WTC11 (cell line): Measurements from ENCODE around the gene CPEB3. TPM values are rescaled to one million over a fixed set of nuclear protein-coding genes. Genes with fewer than 3 reads are reported as not detected.

Source experiments
- ATAC-seq: fragments of 200-7000 bp; cut with Tn5 transposase; 2 replicates; pipeline ENCODE4 v1.10.0; 2021; ENCODE audit warnings: mild to moderate bottlenecking, moderate library complexity
- CTCF ChIA-PET: fragments of 300-600 bp; sonication (Branson Sonifier 250); formaldehyde crosslinking; loops from one replicate; lab custom pipeline; 2021; ENCODE audit warnings: antibody characterized with exemption; lab: Charles Lee
- POLR2A ChIA-PET: fragments of 350-600 bp; sonication (Branson Sonifier 250); formaldehyde crosslinking; loops from one replicate; lab custom pipeline; 2021; ENCODE audit warnings: antibody characterized with exemption; lab: Charles Lee
- DNase-seq: peaks from one replicate; pipeline ENCODE4 v3.0.0; 2021; ENCODE audit warnings: low spot score
- H3K27ac Mint-ChIP-seq: 2 replicates; pipeline ENCODE4 v1.8.0; 2021; ENCODE audit warnings: mixed read lengths
- H3K27me3 Mint-ChIP-seq: 2 replicates; pipeline ENCODE4 v1.8.0; 2021; ENCODE audit warnings: low read depth, mild to moderate bottlenecking, moderate library complexity, mixed read lengths
- H3K36me3 Mint-ChIP-seq: 2 replicates; pipeline ENCODE4 v1.8.0; 2021; ENCODE audit warnings: mixed read lengths
- H3K4me1 Mint-ChIP-seq: 2 replicates; pipeline ENCODE4 v1.8.0; 2022; ENCODE audit warnings: mixed read lengths
- H3K4me3 Mint-ChIP-seq: 2 replicates; pipeline ENCODE4 v1.8.0; 2021; ENCODE audit warnings: mild to moderate bottlenecking, moderate library complexity, mixed read lengths
- H3K9me3 Mint-ChIP-seq: 2 replicates; pipeline ENCODE4 v1.8.0; 2021; ENCODE audit warnings: mixed read lengths
- ARID4B ChIP-seq: sonication (generic); formaldehyde crosslinking; IDR thresholded peaks from 2 replicates; pipeline ENCODE4 v1.8.0; 2023; ENCODE audit warnings: missing genetic modification reagents, mild to moderate bottlenecking, borderline replicate concordance
- ATF2 ChIP-seq: sonication (generic); formaldehyde crosslinking; IDR thresholded peaks from 2 replicates; pipeline ENCODE4 v1.8.1; 2022; ENCODE audit warnings: low read depth, missing genetic modification reagents, borderline replicate concordance
- ELF4 ChIP-seq: sonication (generic); formaldehyde crosslinking; IDR thresholded peaks from 2 replicates; pipeline ENCODE4 v1.8.1; 2022; ENCODE audit warnings: low read depth, mild to moderate bottlenecking, moderate library complexity, missing genetic modification reagents
- ESRRA ChIP-seq: sonication (generic); formaldehyde crosslinking; IDR thresholded peaks from 2 replicates; pipeline ENCODE4 v1.8.1; 2022; ENCODE audit warnings: mild to moderate bottlenecking, missing genetic modification reagents, borderline replicate concordance
- FOXK1 ChIP-seq: sonication (generic); formaldehyde crosslinking; IDR thresholded peaks from 2 replicates; pipeline ENCODE4 v1.8.0; 2022; ENCODE audit warnings: mild to moderate bottlenecking, moderate library complexity, missing genetic modification reagents
- GABPB1 ChIP-seq: sonication (generic); formaldehyde crosslinking; IDR thresholded peaks from 2 replicates; pipeline ENCODE4 v1.8.1; 2023; ENCODE audit warnings: mild to moderate bottlenecking, missing genetic modification reagents
- NR1H2 ChIP-seq: sonication (generic); formaldehyde crosslinking; IDR thresholded peaks from 2 replicates; pipeline ENCODE4 v1.9.0; 2021; ENCODE audit warnings: mild to moderate bottlenecking, moderate library complexity, missing genetic modification reagents
- PREB ChIP-seq: sonication (generic); formaldehyde crosslinking; IDR thresholded peaks from 2 replicates; pipeline ENCODE4 v1.8.1; 2022; ENCODE audit warnings: mild to moderate bottlenecking, missing genetic modification reagents, moderate library complexity, borderline replicate concordance
- ZNF281 ChIP-seq: sonication (generic); formaldehyde crosslinking; IDR thresholded peaks from 2 replicates; pipeline ENCODE4 v1.8.0; 2023; ENCODE audit warnings: mild to moderate bottlenecking, missing genetic modification reagents
- ZNF416 ChIP-seq: fragments of 250-450 bp; sonication (Bioruptor Pico); IDR thresholded peaks from 2 replicates; pipeline ENCODE4 v1.9.0; 2021; ENCODE audit warnings: mild to moderate bottlenecking, inconsistent platforms
- ZNF425 ChIP-seq: fragments of 250-450 bp; sonication (Bioruptor Pico); conservative IDR thresholded peaks from 2 replicates; pipeline ENCODE4 v1.9.0; 2021; ENCODE audit warnings: mild to moderate bottlenecking
- total RNA-seq: library from RNA; stranded (reverse); gene quantifications from 3 replicates; pipeline ENCODE4 v1.2.3, GENCODE V29; 2021

The CPEB3 gene
- total RNA-seq, 1 experiment from 2014 or later = 2.4 TPM

- TF ChIP-seq PREB (CRISPR knock-in tag) (no peak), ZNF425 (CRISPR knock-in tag) (no peak), FOXK1 (CRISPR knock-in tag) (no peak), ELF4 (no peak), ARID4B (CRISPR knock-in tag) (no peak)
These were observed 166.9 kb downstream of the CPEB3 start (continued) for GRCh38 chr10:92124020-92124419.

- Mint-ChIP-seq H3K27me3 (no peaks in the 10 kb centered on the region; the same call in 1 of the 2 replicates), H3K4me1 (peaks cover 7% of the 10 kb centered on the region), H3K9me3 (no peaks in the 10 kb centered on the region), H3K36me3 (no peaks in the 10 kb centered on the region)
- no peak for DNase-seq
- CTCF ChIA-PET = interaction anchor here (1.0 kb wide), 1 partner anchor 94 kb away, joined by 4 read pairs; no protein-coding TSS in a partner anchor
- TF ChIP-seq ESRRA (CRISPR knock-in tag) = no peak
- TF ChIP-seq ZNF416 (CRISPR knock-in tag) = no peak
- TF ChIP-seq NR1H2 (CRISPR knock-in tag) = no peak
- TF ChIP-seq GABPB1 (CRISPR knock-in tag) = 0 out of 2 replicates have a peak, but pooled peaks have one; percentile 25
- TF ChIP-seq ATF2 (CRISPR knock-in tag) = no peak
- no peak for TF ChIP-seq ZNF281 (CRISPR knock-in tag)
- TF ChIP-seq, all 79 proteins: peak for 1
- Mint-ChIP-seq H3K4me3 (no peak overlapping the region), H3K27ac (no peak overlapping the region)
- ATAC-seq = no peak
- POLR2A ChIA-PET = no interaction called here
These were observed 167.9 kb downstream of the CPEB3 start for GRCh38 chr10:92122941-92123450.
